Upper lobe of right lung (tissue), 1 donor: Measurements from ENCODE around the gene PCDHGA6. TPM values are rescaled to one million over a fixed set of nuclear protein-coding genes. Genes with fewer than 3 reads are reported as not detected.
A peak's percentile ranks its signal among the peaks of the same experiment; 100 is the strongest.
"Not testable (repeated sequence)": the region's sequence is repeated elsewhere in the genome, so short reads cannot be mapped to it uniquely, and the experiment has no call there.

Source experiments
- ATAC-seq: fragments of 200-7000 bp; cut with Tn5 transposase; one replicate; pipeline ENCODE4 v1.9.1; 2020; ENCODE audit warnings: mild to moderate bottlenecking, moderate library complexity
- DNase-seq: peaks from one replicate; pipeline ENCODE4 v3.0.0-alpha.2; 2020
- H3K27ac ChIP-seq: fragments of 200-600 bp; one replicate; pipeline ENCODE4 v1.8.0; 2022
- H3K27me3 ChIP-seq: fragments of 200-600 bp; one replicate; pipeline ENCODE4 v1.8.0; 2022; ENCODE audit warnings: mild to moderate bottlenecking
- H3K36me3 ChIP-seq: fragments of 200-600 bp; one replicate; pipeline ENCODE4 v1.8.0; 2022
- H3K4me1 ChIP-seq: fragments of 200-600 bp; one replicate; pipeline ENCODE4 v1.8.0; 2022
- H3K4me3 ChIP-seq: fragments of 200-600 bp; one replicate; pipeline ENCODE4 v1.8.0; 2022; ENCODE audit warnings: mild to moderate bottlenecking
- H3K9me3 ChIP-seq: fragments of 200-600 bp; one replicate; pipeline ENCODE4 v1.8.0; 2022
- intact Hi-C: fragments of 100-400 bp; cut with DNase I; formaldehyde crosslinking; loops from one replicate; pipeline ENCODE4 v1.11.0; 2022
- total RNA-seq: library from RNA; stranded (reverse); fragmentation: NEBNext Ultra II Directional; extraction: Animal tissue kit (Norgen Biotek cat#: 25700); gene quantifications from one replicate; pipeline ENCODE4 v1.2.1, GENCODE V29; 2021
- TF ChIP-seq, protein P1 (sequence below): fragments of 200-600 bp; IDR thresholded peaks from one replicate; pipeline ENCODE4 v1.8.0; 2022; ENCODE audit warnings: antibody characterized with exemption
- donor health status: DM: no; HTN: yes; CAD: no; lungs with severe emphysema.

The PCDHGA6 gene
- total RNA-seq, 1 donor from 2014 or later: 3.9 TPM

DNA sequence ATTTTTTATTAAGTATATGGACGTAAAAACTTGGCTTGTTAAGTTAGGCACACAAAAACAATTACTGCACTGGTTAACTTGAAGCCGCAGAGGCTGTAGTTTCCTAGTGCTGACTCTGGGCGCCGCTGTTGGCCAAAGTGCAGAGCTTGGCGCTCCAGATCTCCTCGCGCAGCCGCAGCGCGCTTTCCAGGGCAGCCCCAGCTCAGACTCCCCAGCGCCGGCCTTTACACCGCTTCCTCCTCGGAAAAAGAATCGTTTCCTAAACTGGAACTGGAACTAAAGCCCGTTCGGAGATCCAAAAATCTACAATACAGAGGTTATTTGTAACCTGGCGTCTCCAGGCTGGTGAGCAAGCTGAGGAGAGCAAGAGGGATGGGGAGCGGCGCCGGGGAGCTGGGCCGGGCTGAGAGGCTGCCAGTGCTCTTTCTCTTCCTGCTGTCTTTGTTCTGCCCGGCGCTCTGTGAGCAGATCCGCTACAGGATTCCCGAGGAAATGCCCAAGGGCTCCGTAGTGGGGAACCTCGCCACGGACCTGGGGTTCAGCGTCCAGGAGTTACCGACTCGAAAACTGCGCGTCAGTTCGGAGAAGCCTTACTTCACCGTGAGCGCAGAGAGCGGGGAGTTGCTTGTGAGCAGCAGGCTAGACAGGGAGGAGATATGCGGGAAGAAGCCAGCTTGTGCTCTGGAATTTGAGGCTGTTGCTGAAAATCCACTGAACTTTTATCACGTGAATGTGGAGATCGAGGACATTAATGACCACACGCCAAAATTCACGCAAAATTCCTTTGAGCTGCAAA is 24.3 kb downstream of the PCDHGA6 start, which contains the start of gene PCDHGB5:
PCDHGB5 (plus strand) TSS at position 192 of the 796 bp plus-strand sequence; CDS start at position 373, 181 bp downstream.
- H3K9me3 ChIP-seq: peaks cover 21% of the 10 kb centered on the region
- peak; percentile 76 for DNase-seq

DNA sequence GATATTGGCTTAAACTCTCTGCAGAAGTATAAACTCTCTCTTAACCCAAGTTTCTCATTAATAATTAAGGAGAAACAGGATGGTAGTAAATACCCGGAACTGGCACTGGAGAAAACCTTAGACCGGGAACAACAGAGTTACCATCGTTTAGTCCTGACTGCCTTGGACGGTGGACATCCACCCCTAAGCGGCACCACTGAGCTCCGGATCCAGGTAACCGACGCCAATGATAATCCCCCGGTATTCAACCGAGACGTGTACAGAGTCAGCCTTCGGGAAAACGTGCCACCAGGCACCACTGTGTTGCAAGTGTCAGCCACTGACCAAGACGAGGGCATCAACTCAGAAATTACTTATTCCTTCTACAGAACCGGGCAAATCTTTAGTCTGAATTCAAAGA is 24.9 kb downstream of the PCDHGA6 start:
- DNase-seq (no peak), ATAC-seq (no peak)
- Histone ChIP-seq H3K4me1 (no peaks in the 10 kb centered on the region), H3K9me3 (peaks cover 18% of the 10 kb centered on the region), H3K4me3 (no peak overlapping the region), H3K27me3 (peaks cover 14% of the 10 kb centered on the region), H3K36me3 (no peaks in the 10 kb centered on the region), H3K27ac (no peak overlapping the region)
- intact Hi-C loops: no loop called here
- TF ChIP-seq, protein P1, sequence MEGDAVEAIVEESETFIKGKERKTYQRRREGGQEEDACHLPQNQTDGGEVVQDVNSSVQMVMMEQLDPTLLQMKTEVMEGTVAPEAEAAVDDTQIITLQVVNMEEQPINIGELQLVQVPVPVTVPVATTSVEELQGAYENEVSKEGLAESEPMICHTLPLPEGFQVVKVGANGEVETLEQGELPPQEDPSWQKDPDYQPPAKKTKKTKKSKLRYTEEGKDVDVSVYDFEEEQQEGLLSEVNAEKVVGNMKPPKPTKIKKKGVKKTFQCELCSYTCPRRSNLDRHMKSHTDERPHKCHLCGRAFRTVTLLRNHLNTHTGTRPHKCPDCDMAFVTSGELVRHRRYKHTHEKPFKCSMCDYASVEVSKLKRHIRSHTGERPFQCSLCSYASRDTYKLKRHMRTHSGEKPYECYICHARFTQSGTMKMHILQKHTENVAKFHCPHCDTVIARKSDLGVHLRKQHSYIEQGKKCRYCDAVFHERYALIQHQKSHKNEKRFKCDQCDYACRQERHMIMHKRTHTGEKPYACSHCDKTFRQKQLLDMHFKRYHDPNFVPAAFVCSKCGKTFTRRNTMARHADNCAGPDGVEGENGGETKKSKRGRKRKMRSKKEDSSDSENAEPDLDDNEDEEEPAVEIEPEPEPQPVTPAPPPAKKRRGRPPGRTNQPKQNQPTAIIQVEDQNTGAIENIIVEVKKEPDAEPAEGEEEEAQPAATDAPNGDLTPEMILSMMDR: no peak

More for the DNA sequence above, 24.3 kb downstream of the PCDHGA6 start, which contains the start of gene PCDHGB5:
- ATAC-seq: peak; percentile 97
- H3K36me3 ChIP-seq, intact Hi-C loops, H3K4me1 ChIP-seq, H3K27ac ChIP-seq: not testable (repeated sequence)
- H3K4me3 ChIP-seq: peak within 1 kb of the TSS; percentile 37
- H3K27me3 ChIP-seq: peaks cover 16% of the 10 kb centered on the region
- TF ChIP-seq, protein P1: peak; percentile 59

DNA sequence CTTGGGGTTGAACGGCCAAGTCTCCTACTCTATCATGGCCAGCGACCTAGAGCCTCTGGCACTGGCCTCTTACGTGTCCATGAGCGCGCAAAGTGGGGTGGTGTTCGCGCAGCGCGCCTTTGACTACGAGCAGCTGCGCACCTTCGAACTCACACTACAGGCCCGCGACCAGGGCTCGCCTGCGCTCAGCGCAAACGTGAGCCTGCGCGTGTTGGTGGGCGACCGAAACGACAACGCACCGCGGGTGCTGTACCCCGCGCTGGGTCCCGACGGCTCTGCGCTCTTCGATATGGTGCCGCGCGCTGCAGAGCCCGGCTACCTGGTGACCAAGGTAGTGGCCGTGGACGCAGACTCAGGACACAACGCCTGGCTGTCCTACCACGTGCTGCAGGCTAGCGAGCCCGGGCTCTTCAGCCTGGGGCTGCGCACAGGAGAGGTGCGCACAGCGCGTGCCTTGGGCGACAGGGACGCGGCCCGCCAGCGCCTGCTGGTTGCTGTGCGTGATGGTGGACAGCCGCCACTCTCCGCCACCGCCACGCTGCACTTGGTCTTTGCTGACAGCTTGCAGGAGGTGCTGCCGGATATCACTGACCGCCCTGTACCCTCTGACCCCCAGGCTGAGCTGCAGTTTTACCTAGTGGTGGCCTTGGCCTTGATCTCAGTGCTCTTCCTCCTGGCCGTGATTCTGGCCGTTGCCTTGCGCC is 26.0 kb downstream of the PCDHGA6 start:
- Histone ChIP-seq H3K27me3 (peaks cover 7% of the 10 kb centered on the region), H3K4me1 (no peaks in the 10 kb centered on the region), H3K36me3 (no peaks in the 10 kb centered on the region), H3K9me3 (peaks cover 17% of the 10 kb centered on the region), H3K4me3 (no peak overlapping the region), H3K27ac (no peak overlapping the region)
- no peak for ATAC-seq
- DNase-seq: no peak
- intact Hi-C loops: no loop called here
- TF ChIP-seq, protein P1: no peak

DNA sequence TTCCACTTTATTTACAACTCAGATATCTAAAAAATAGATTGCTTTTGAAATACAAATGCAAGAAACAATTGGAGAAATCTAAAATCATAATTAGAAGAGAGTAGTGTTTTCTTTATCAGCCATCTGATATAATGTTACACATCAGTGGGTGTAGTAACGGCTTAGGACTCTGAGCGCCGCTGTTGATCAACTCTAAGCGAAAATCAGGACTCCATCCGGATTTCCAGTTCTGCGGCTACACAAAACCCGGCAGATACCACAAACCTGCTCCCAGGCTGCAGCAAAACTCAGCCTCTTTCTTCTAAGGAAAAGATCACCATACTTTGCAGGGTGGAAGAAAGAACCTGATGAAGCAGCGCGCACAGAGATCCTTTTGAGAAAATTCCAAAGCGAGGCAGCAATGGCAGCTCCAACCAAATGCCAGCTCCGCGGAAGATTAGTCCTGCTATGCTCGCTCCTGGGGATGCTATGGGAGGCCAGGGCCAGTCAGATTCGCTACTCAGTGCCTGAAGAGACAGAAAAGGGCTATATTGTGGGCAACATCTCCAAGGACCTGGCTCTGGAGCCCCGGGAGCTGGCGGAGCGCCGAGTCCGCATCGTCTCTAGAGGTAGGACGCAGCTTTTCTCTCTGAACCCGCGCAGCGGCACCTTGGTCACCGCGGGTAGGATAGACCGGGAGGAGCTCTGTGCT is 29.0 kb downstream of the PCDHGA6 start, which contains the start of gene PCDHGA9:
PCDHGA9 (plus strand) TSS at position 226 of the 691 bp plus-strand sequence; CDS start at position 401, 175 bp downstream.
- Histone ChIP-seq H3K9me3 (peaks cover 22% of the 10 kb centered on the region), H3K36me3 (no peaks in the 10 kb centered on the region), H3K4me1 (no peaks in the 10 kb centered on the region), H3K4me3 (peak within 1 kb of the TSS; percentile 25), H3K27me3 (peaks cover 7% of the 10 kb centered on the region), H3K27ac (no peak within 1 kb of the TSS)
- intact Hi-C loops: no loop called here
- no peak for DNase-seq
- peak; percentile 64 for ATAC-seq
- TF ChIP-seq, protein P1: peak; percentile 41

DNA sequence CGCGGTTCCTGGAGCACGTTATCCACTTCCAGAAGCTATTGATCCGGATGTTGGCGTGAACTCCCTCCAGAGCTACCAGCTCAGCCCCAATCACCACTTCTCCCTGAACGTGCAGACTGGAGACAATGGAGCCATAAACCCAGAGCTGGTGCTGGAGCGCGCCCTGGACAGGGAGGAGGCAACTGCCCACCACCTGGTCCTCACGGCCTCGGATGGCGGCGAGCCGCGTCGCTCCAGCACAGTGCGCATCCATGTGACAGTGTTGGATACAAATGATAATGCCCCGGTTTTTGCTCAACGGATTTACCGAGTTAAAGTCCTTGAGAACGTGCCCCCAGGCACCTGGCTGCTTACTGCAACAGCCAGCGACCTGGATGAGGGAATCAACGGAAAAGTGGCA is 29.7 kb downstream of the PCDHGA6 start:
- Histone ChIP-seq H3K9me3 (peaks cover 25% of the 10 kb centered on the region), H3K27me3 (peaks cover 7% of the 10 kb centered on the region), H3K36me3 (no peaks in the 10 kb centered on the region), H3K4me1 (no peaks in the 10 kb centered on the region), H3K4me3 (peak overlapping the region; percentile 25), H3K27ac (no peak overlapping the region)
- TF ChIP-seq, protein P1: no peak
- ATAC-seq (no peak), DNase-seq (no peak)
- intact Hi-C loops: no loop called here
